GM12878 (cell line): ENCODE data around the gene DIP2B. TPM values are rescaled to one million over a fixed set of nuclear protein-coding genes. Genes with fewer than 3 reads are reported as not detected.

Experiments used
- ATAC-seq: fragments of 200-7000 bp; cut with Tn5 transposase; 3 replicates; pipeline ENCODE4 v1.9.1; 2020; ENCODE audit warnings: mild to moderate bottlenecking, moderate library complexity
- BruUV-seq: library from RNA; stranded (reverse); fragments of 400-500 nt; replicated peaks from 2 replicates; lab custom pipeline; 2021; lab: Mats Ljungman, UMichigan
- CTCF ChIA-PET: fragments of 300-600 bp; sonication (Branson Sonifier 250); formaldehyde crosslinking; extraction: SDS; loops from one replicate; lab custom pipeline; 2021; ENCODE audit warnings: inconsistent platforms; lab: Yijun Ruan, JAX
- POLR2A ChIA-PET: fragments of 350-600 bp; formaldehyde crosslinking; extraction: SDS; loops from one replicate; lab custom pipeline; 2021; ENCODE audit warnings: inconsistent platforms; lab: Charles Lee
- RAD21 ChIA-PET: fragments of 300-600 bp; sonication (Branson Sonifier 250); formaldehyde crosslinking; loops from one replicate; lab custom pipeline; 2023; ENCODE audit warnings: antibody characterized with exemption; ENCODE audit not compliant: unreplicated experiment; lab: Charles Lee
- SMC1A ChIA-PET: fragments of 300-600 bp; sonication (Branson Sonifier 250); formaldehyde crosslinking; loops from one replicate; lab custom pipeline; 2023; ENCODE audit not compliant: unreplicated experiment, uncharacterized antibody; lab: Charles Lee
- DNase-seq: peaks from one replicate; pipeline ENCODE4 v3.0.0-alpha.2; 2011; ENCODE audit warnings: low read depth, low spot score
- FAIRE-seq: peaks from 3 replicates; lab custom pipeline; 2011; peaks lifted over from hg19 to GRCh38; lab: Jason Lieb, UNC
- H2AFZ ChIP-seq: 2 replicates; pipeline ENCODE4 v1.6.0; 2011; ENCODE audit warnings: low read depth, low read length, control low read depth; ENCODE audit not compliant: control insufficient read depth
- H3K27ac ChIP-seq: 2 replicates; pipeline ENCODE4 v1.5.1; 2011; ENCODE audit warnings: control low read depth; ENCODE audit not compliant: control insufficient read depth, insufficient read depth
- H3K27me3 ChIP-seq, 2 experiments: replicated peaks in 1 of 2; 2 replicates each; pipeline versions ENCODE4 v1.6.0 to v1.6.1; 2011; ENCODE audit warnings: low read length in 1 of 2; ENCODE audit not compliant: control insufficient read depth in 2 of 2, insufficient read depth in 2 of 2
- H3K36me3 ChIP-seq, 2 experiments: 2 replicates each; pipeline ENCODE4 v1.5.1; 2011; ENCODE audit warnings: low read length in 1 of 2; ENCODE audit not compliant: control insufficient read depth in 2 of 2, insufficient read depth in 2 of 2
- H3K4me1 ChIP-seq: 2 replicates; pipeline ENCODE4 v1.6.1; 2011; ENCODE audit warnings: mild to moderate bottlenecking, low read length, moderate library complexity, mixed read lengths; ENCODE audit not compliant: control insufficient read depth, insufficient read depth
- H3K4me2 ChIP-seq: 2 replicates; pipeline ENCODE4 v1.6.0; 2011; ENCODE audit warnings: control low read depth; ENCODE audit not compliant: control insufficient read depth, insufficient read depth
- H3K4me3 ChIP-seq: fragments of 200-600 bp; sonication (generic); 2 replicates; pipeline ENCODE4 v1.5.1; 2016
- H3K79me2 ChIP-seq: 2 replicates; pipeline ENCODE4 v1.6.0; 2011; ENCODE audit warnings: low read length; ENCODE audit not compliant: control insufficient read depth, insufficient read depth
- H3K9ac ChIP-seq: 2 replicates; pipeline ENCODE4 v1.8.0; 2011; ENCODE audit warnings: low read length, control low read depth, mixed read lengths; ENCODE audit not compliant: control insufficient read depth, insufficient read depth
- H3K9me3 ChIP-seq: replicated peaks from 3 replicates; pipeline ENCODE4 v1.5.1; 2011; ENCODE audit warnings: mild to moderate bottlenecking, low read length; ENCODE audit not compliant: control insufficient read depth, insufficient read depth
- H4K20me1 ChIP-seq: 2 replicates; pipeline ENCODE4 v1.6.0; 2011; ENCODE audit not compliant: control insufficient read depth, insufficient read depth
- BRCA1 ChIP-seq: IDR thresholded peaks from 2 replicates; pipeline ENCODE4 v1.6.1; 2011; ENCODE audit warnings: low read depth, low read length, improper control_type of control experiment
- CHD1 ChIP-seq: IDR thresholded peaks from 2 replicates; pipeline ENCODE4 v1.6.1; 2012; ENCODE audit warnings: low read depth, low read length, improper control_type of control experiment
- IRF4 ChIP-seq: IDR thresholded peaks from 2 replicates; pipeline ENCODE4 v1.6.1; 2011; ENCODE audit warnings: low read depth, low read length
- MEF2A ChIP-seq: IDR thresholded peaks from 2 replicates; pipeline ENCODE4 v1.6.1; 2011; ENCODE audit warnings: low read depth, mild to moderate bottlenecking, low read length, moderate library complexity; ENCODE audit not compliant: insufficient read depth
- MYC ChIP-seq: IDR thresholded peaks from 2 replicates; pipeline ENCODE4 v1.6.1; 2011; ENCODE audit warnings: mild to moderate bottlenecking, low read length, moderate library complexity, inconsistent platforms; ENCODE audit not compliant: insufficient read depth, insufficient replicate concordance, insufficient read length, severe bottlenecking
- NFYA ChIP-seq: IDR thresholded peaks from 2 replicates; pipeline ENCODE4 v1.6.1; 2011; ENCODE audit warnings: low read depth, mild to moderate bottlenecking, low read length, improper control_type of control experiment, borderline replicate concordance
- NR2F1 ChIP-seq: fragments of 450-650 bp; conservative IDR thresholded peaks from 2 replicates; pipeline ENCODE4 v1.6.1; 2017; ENCODE audit warnings: mild to moderate bottlenecking
- PAX5 ChIP-seq: IDR thresholded peaks from 2 replicates; pipeline ENCODE4 v1.6.1; 2011; ENCODE audit warnings: low read depth, low read length, borderline replicate concordance
- RCOR1 ChIP-seq: conservative IDR thresholded peaks from 2 replicates; pipeline ENCODE4 v1.6.1; 2012; ENCODE audit warnings: low read depth, low read length, improper control_type of control experiment
- TAF1 ChIP-seq: IDR thresholded peaks from 2 replicates; pipeline ENCODE4 v1.6.1; 2011; ENCODE audit warnings: mild to moderate bottlenecking, low read depth, low read length, borderline replicate concordance
- TARDBP ChIP-seq: IDR thresholded peaks from 2 replicates; pipeline ENCODE4 v1.6.1; 2016; ENCODE audit warnings: borderline replicate concordance
- YY1 ChIP-seq: IDR thresholded peaks from 2 replicates; pipeline ENCODE4 v1.6.1; 2011; ENCODE audit warnings: low read depth, mild to moderate bottlenecking, low read length
- ZNF217 ChIP-seq: fragments of 450-650 bp; IDR thresholded peaks from 2 replicates; pipeline ENCODE4 v1.6.1; 2017; ENCODE audit warnings: antibody characterized with exemption, mild to moderate bottlenecking
- WGBS: methylation state at CpG from one replicate; pipeline ENCODE4 v1.1.6; 2016; ENCODE audit warnings: low lambda C conversion rate; ENCODE audit not compliant: insufficient replicate concordance, insufficient coverage; ENCODE audit errors: missing lambda C conversion rate; 5-methylcytosine and 5-hydroxymethylcytosine counted together
- in situ Hi-C: fragments of 300-500 bp; cut with MboI; formaldehyde crosslinking; loops from 9 replicates; pipeline ENCODE4 v1.14.3; 2018; ENCODE audit warnings: mixed read lengths
- intact Hi-C: fragments of 100-400 bp; cut with micrococcal nuclease; formaldehyde crosslinking; loops from one replicate; pipeline ENCODE4 v1.14.2; 2022; ENCODE audit not compliant: unreplicated experiment
- polyA plus RNA-seq, 11 experiments: library from polyadenylated mRNA; depleted of rRNA in 4 of 11; unstranded in 6 of 11; stranded (reverse) in 5 of 11; fragments of >200 nt; fragmentation: Nextera tagmentation in 4 of 11; fragmentation: Illumina TruSeq in 1 of 11; extraction: Ambion mirVana in 4 of 11; extraction: Trizol in 1 of 11; gene quantifications; 1 replicate in 1 of 11; 2 replicates in 10 of 11; pipeline versions ENCODE4 v1.2.1 to v1.2.3, GENCODE V29; 2011 to 2016; ENCODE audit warnings: inconsistent platforms in 2 of 11, missing spikeins in 2 of 11, low read depth in 1 of 11
- total RNA-seq, 4 experiments: library from RNA; depleted of rRNA in 3 of 4; stranded (reverse); fragments of >200 nt in 3 of 4; fragmentation: Illumina TruSeq in 1 of 4; extraction: Trizol in 1 of 4; gene quantifications; 2 replicates each; pipeline versions ENCODE4 v1.2.1 to v1.2.3, GENCODE V29; 2013 to 2021
- TF ChIP-seq, protein P1 (sequence below): fragments of 450-650 bp; formaldehyde crosslinking; IDR thresholded peaks from 2 replicates; pipeline ENCODE4 v1.5.0; 2022; ENCODE audit warnings: mild to moderate bottlenecking, missing genetic modification characterization
- TF ChIP-seq, protein P2 (sequence below): IDR thresholded peaks from 2 replicates; pipeline ENCODE4 v1.6.1; 2011; ENCODE audit warnings: low read depth, low read length, improper control_type of control experiment, borderline replicate concordance

The DIP2B gene
- total and polyA plus RNA-seq, 10 of the 15 experiments (the other 5 are each of a cell fraction or from before 2014, with no cell fraction given) = 4.5 to 30.0 (median 18.6) TPM

DNA sequence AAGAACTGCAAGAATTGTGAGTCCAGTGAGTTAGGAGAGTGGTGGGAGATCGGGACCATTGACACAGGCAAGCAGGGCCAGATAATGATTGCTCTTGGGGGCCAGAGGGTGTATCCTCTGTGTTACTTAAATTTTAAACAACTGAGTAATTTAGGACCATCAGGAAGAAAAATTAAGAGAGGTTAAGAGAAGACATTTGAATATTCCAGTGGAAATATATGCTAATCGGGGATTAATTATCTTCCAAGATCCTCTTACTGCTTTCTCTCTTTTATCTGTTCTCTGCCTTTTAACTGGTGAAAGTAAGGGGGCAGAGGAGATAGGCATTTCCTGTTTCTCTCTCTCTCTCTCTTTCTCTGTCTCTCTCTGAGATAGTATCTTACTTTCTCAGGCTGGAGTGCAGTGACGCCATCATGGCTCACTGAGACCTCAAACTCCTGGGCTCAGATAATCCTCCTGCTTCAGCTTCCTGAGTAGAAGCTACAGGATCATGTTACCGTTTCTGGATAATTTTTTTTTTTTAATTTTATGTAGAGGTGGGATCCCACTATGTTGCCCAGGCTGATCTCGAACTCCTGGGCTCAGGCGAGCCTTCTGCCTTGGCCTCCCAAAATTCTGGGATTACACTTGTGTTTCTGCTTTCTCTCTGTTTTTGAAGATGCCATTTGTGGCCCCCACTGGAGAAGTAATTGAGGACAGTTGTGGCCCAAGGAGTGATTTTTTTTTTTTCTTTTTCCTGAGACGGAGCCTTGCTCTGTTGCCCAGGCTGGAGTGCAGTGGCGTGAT, 85.1 kb downstream of the DIP2B start:
- H3K79me2 ChIP-seq = peaks cover 19% of the 10 kb centered on the region
- no peak for ATAC-seq
- no peak overlapping the region for H2AFZ ChIP-seq
- ChIA-PET POLR2A (interaction anchor here (1.3 kb wide), 1 partner anchor 10 kb away, joined by 3 read pairs; no protein-coding TSS in a partner anchor), SMC1A (interaction anchor here (0.9 to 1.8 kb wide), 2 partner anchors 40 to 82 kb away, joined by 3 to 5 read pairs; no protein-coding TSS in a partner anchor), CTCF (interaction anchor here (1.3 to 1.5 kb wide), 2 partner anchors 8 to 79 kb away, joined by 3 to 5 read pairs; no protein-coding TSS in a partner anchor), RAD21 (no interaction called here)
- H3K27ac ChIP-seq = no peak overlapping the region
- H3K9me3 ChIP-seq = peaks cover 3% of the 10 kb centered on the region; the same call in 1 of the 3 replicates
- intact Hi-C loops = no loop called here
- WGBS = 78% methylated on average over 7 of the region's 8 CpGs
- no peak overlapping the region for H3K4me2 ChIP-seq
- no peak for TF ChIP-seq NR2F1
- no peak for TF ChIP-seq YY1
- TF ChIP-seq BRCA1 = no peak
- no peak for TF ChIP-seq MEF2A
- TF ChIP-seq PAX5 = no peak
- no peak for TF ChIP-seq TARDBP
- no peak for TF ChIP-seq IRF4
- no peak for TF ChIP-seq NFYA
- TF ChIP-seq TAF1 = no peak
- TF ChIP-seq MYC = no peak
- TF ChIP-seq, protein P1, sequence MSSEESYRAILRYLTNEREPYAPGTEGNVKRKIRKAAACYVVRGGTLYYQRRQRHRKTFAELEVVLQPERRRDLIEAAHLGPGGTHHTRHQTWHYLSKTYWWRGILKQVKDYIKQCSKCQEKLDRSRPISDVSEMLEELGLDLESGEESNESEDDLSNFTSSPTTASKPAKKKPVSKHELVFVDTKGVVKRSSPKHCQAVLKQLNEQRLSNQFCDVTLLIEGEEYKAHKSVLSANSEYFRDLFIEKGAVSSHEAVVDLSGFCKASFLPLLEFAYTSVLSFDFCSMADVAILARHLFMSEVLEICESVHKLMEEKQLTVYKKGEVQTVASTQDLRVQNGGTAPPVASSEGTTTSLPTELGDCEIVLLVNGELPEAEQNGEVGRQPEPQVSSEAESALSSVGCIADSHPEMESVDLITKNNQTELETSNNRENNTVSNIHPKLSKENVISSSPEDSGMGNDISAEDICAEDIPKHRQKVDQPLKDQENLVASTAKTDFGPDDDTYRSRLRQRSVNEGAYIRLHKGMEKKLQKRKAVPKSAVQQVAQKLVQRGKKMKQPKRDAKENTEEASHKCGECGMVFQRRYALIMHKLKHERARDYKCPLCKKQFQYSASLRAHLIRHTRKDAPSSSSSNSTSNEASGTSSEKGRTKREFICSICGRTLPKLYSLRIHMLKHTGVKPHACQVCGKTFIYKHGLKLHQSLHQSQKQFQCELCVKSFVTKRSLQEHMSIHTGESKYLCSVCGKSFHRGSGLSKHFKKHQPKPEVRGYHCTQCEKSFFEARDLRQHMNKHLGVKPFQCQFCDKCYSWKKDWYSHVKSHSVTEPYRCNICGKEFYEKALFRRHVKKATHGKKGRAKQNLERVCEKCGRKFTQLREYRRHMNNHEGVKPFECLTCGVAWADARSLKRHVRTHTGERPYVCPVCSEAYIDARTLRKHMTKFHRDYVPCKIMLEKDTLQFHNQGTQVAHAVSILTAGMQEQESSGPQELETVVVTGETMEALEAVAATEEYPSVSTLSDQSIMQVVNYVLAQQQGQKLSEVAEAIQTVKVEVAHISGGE (CRISPR knock-in tag) = no peak
- TF ChIP-seq ZNF217 = no peak
- TF ChIP-seq, protein P2, sequence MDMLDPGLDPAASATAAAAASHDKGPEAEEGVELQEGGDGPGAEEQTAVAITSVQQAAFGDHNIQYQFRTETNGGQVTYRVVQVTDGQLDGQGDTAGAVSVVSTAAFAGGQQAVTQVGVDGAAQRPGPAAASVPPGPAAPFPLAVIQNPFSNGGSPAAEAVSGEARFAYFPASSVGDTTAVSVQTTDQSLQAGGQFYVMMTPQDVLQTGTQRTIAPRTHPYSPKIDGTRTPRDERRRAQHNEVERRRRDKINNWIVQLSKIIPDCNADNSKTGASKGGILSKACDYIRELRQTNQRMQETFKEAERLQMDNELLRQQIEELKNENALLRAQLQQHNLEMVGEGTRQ = no peak
- no peak for TF ChIP-seq RCOR1
- TF ChIP-seq CHD1 = no peak
- H3K27me3 ChIP-seq = no peaks in the 10 kb centered on the region
- no peaks in the 10 kb centered on the region for H4K20me1 ChIP-seq
- DNase-seq = no peak
- no peak for FAIRE-seq
- BruUV-seq = no TSS peak
- no peak overlapping the region for H3K4me3 ChIP-seq
- H3K9ac ChIP-seq = no peak overlapping the region
- peaks cover 8% of the 10 kb centered on the region for H3K4me1 ChIP-seq
- H3K36me3 ChIP-seq = no peaks in the 10 kb centered on the region
- in situ Hi-C loops = no loop called here
